ENCODE results near the gene RPA1. TPM values are rescaled to one million over a fixed set of nuclear protein-coding genes. Genes with fewer than 3 reads are reported as not detected.

RPA1 gene
- total and polyA plus RNA-seq, 2 donors (not counting 1 experiment from before 2014, with no cell fraction given): 22.3 to 55.4 TPM

- H3K36me3 ChIP-seq (ENCODE audit: control insufficient read depth, insufficient read depth, low read length): peaks cover 6% of the 10 kb centered on the region
Measured at GRCh38 chr17:1873418-1873817, 43.6 kb downstream of the RPA1 start.

GRCh38 chr17:1875597-1875996 is 45.8 kb downstream of the RPA1 start:
- Histone ChIP-seq H3K9me3 (ENCODE audit: control insufficient read depth, insufficient read depth, low read depth, low read length) (no peaks in the 10 kb centered on the region), H4K20me1 (ENCODE audit: control insufficient read depth, extremely low read depth, insufficient read depth, low read length) (no peaks in the 10 kb centered on the region), H3K4me3 (replicated peaks in 1 of 4; ENCODE audit: control extremely low read depth in 1 of 4, insufficient read depth in 1 of 4, low read depth in 3 of 4, low read length in 4 of 4) (no peak overlapping the region), H3K36me3 (ENCODE audit: control insufficient read depth, insufficient read depth, low read length) (peaks cover 16% of the 10 kb centered on the region), H3K4me2 (ENCODE audit: extremely low read depth, insufficient read depth, low read length) (no peak overlapping the region), H3K27ac (ENCODE audit: insufficient read depth, low read length) (no peak overlapping the region), H2AFZ (ENCODE audit: low read length) (no peak overlapping the region), H3K9ac (ENCODE audit: insufficient read depth, low read length) (no peak overlapping the region), H3K4me1 (ENCODE audit: control insufficient read depth, extremely low read depth, insufficient read depth, low read length) (no peaks in the 10 kb centered on the region), H3K79me2 (ENCODE audit: control insufficient read depth, insufficient read depth, low read length) (no peaks in the 10 kb centered on the region), H3K27me3 (ENCODE audit: control insufficient read depth, insufficient read depth, low read length) (no peaks in the 10 kb centered on the region)
- DNase-seq (ENCODE audit: low read depth in 2 of 2): no peak
- TF ChIP-seq EZH2 (IDR thresholded peaks at IDR 0.05; ENCODE audit: low read length, missing control alignments) (no peak), CTCF (conservative IDR thresholded peaks at IDR 0.05 in 1 of 2, IDR thresholded peaks at IDR 0.05 in 1 of 2; ENCODE audit: low read depth in 1 of 2, low read length in 2 of 2) (no peak)

More at GRCh38 chr17:1873418-1873817, 43.6 kb downstream of the RPA1 start:
- no peaks in the 10 kb centered on the region for H4K20me1 ChIP-seq (ENCODE audit: control insufficient read depth, extremely low read depth, insufficient read depth, low read length)
- no peak overlapping the region for H3K9ac ChIP-seq (ENCODE audit: insufficient read depth, low read length)
- DNase-seq (ENCODE audit: low read depth in 2 of 2): no peak
- no peaks in the 10 kb centered on the region for H3K79me2 ChIP-seq (ENCODE audit: control insufficient read depth, insufficient read depth, low read length)
- no peaks in the 10 kb centered on the region for H3K9me3 ChIP-seq (ENCODE audit: control insufficient read depth, insufficient read depth, low read depth, low read length)
- no peaks in the 10 kb centered on the region for H3K4me1 ChIP-seq (ENCODE audit: control insufficient read depth, extremely low read depth, insufficient read depth, low read length)
- H2AFZ ChIP-seq (ENCODE audit: low read length): no peak overlapping the region
- no peak overlapping the region for H3K4me3 ChIP-seq (replicated peaks in 1 of 4; ENCODE audit: control extremely low read depth in 1 of 4, insufficient read depth in 1 of 4, low read depth in 3 of 4, low read length in 4 of 4)
- H3K27ac ChIP-seq (ENCODE audit: insufficient read depth, low read length): no peak overlapping the region
- no peak overlapping the region for H3K4me2 ChIP-seq (ENCODE audit: extremely low read depth, insufficient read depth, low read length)
- no peak for TF ChIP-seq CTCF (conservative IDR thresholded peaks at IDR 0.05 in 1 of 2, IDR thresholded peaks at IDR 0.05 in 1 of 2; ENCODE audit: low read depth in 1 of 2, low read length in 2 of 2)
- H3K27me3 ChIP-seq (ENCODE audit: control insufficient read depth, insufficient read depth, low read length): no peaks in the 10 kb centered on the region

GRCh38 chr17:1878419-1879121 is 48.8 kb downstream of the RPA1 start:
- no peak overlapping the region for H2AFZ ChIP-seq (ENCODE audit: low read length)
- no peak for TF ChIP-seq EZH2 (IDR thresholded peaks at IDR 0.05; ENCODE audit: low read length, missing control alignments)
- TF ChIP-seq CTCF (conservative IDR thresholded peaks at IDR 0.05 in 1 of 2, IDR thresholded peaks at IDR 0.05 in 1 of 2; ENCODE audit: low read depth in 1 of 2, low read length in 2 of 2): no peak
- DNase-seq (ENCODE audit: low read depth in 2 of 2): peak in 1 of 2 donors; percentile 44
- no peak overlapping the region for H3K4me2 ChIP-seq (ENCODE audit: extremely low read depth, insufficient read depth, low read length)
- H3K36me3 ChIP-seq (ENCODE audit: control insufficient read depth, insufficient read depth, low read length): peaks cover 12% of the 10 kb centered on the region
- no peaks in the 10 kb centered on the region for H4K20me1 ChIP-seq (ENCODE audit: control insufficient read depth, extremely low read depth, insufficient read depth, low read length)
- no peaks in the 10 kb centered on the region for H3K79me2 ChIP-seq (ENCODE audit: control insufficient read depth, insufficient read depth, low read length)
- no peaks in the 10 kb centered on the region for H3K27me3 ChIP-seq (ENCODE audit: control insufficient read depth, insufficient read depth, low read length)
- H3K9ac ChIP-seq (ENCODE audit: insufficient read depth, low read length): no peak overlapping the region
- H3K4me1 ChIP-seq (ENCODE audit: control insufficient read depth, extremely low read depth, insufficient read depth, low read length): no peaks in the 10 kb centered on the region
- H3K4me3 ChIP-seq (replicated peaks in 1 of 4; ENCODE audit: control extremely low read depth in 1 of 4, insufficient read depth in 1 of 4, low read depth in 3 of 4, low read length in 4 of 4): no peak overlapping the region
- H3K27ac ChIP-seq (ENCODE audit: insufficient read depth, low read length): no peak overlapping the region
- H3K9me3 ChIP-seq (ENCODE audit: control insufficient read depth, insufficient read depth, low read depth, low read length): no peaks in the 10 kb centered on the region
